NCI-H1092 (cell line): ENCODE measurements around the gene VIM.
"Not testable (repeated sequence)": the region's sequence is repeated elsewhere in the genome, so short reads cannot be mapped to it uniquely, and the experiment has no call there.

ENCODE experiments used
- DNase-seq: peaks from one replicate; lab custom pipeline; 2025; lab: John Stamatoyannopoulos, UW

VIM gene

GRCh38 chr10:17233286-17233991, 5.4 kb downstream of the VIM start:
- no peak for DNase-seq

- no peak for DNase-seq
Observed at GRCh38 chr10:17234431-17234945, 6.4 kb downstream of the VIM start.

GRCh38 chr10:17235136-17235535, 7.1 kb downstream of the VIM start:
- no peak for DNase-seq

GRCh38 chr10:17236468-17237148, 8.6 kb downstream of the VIM start:
- DNase-seq, result no peak

GRCh38 chr10:17237149-17237527, 9.1 kb downstream of the VIM start:
- DNase-seq, result no peak

GRCh38 chr10:17237915-17238444, 9.9 kb downstream of the VIM start:
- DNase-seq, result no peak

- DNase-seq, result no peak
Observed at GRCh38 chr10:17238445-17239291, 10.6 kb downstream of the VIM start.

GRCh38 chr10:17239345-17240085, 11.5 kb downstream of the VIM start:
- DNase-seq, result no peak

- no peak for DNase-seq
Observed at GRCh38 chr10:17240096-17240495, 12.1 kb downstream of the VIM start.

- no peak for DNase-seq
Observed at GRCh38 chr10:17240616-17241015, 12.6 kb downstream of the VIM start.

GRCh38 chr10:17241611-17242333, 13.7 kb downstream of the VIM start:
- no peak for DNase-seq

GRCh38 chr10:17244700-17245365, 16.8 kb downstream of the VIM start:
- no peak for DNase-seq

- no peak for DNase-seq
Observed at GRCh38 chr10:17247210-17247609, 19.2 kb downstream of the VIM start.

GRCh38 chr10:17248964-17249363, 20.9 kb downstream of the VIM start:
- no peak for DNase-seq

GRCh38 chr10:17249820-17250219, 21.8 kb downstream of the VIM start:
- no peak for DNase-seq

- no peak for DNase-seq
Observed at GRCh38 chr10:17250736-17251135, 22.7 kb downstream of the VIM start.

- not testable (repeated sequence) for DNase-seq
Observed at GRCh38 chr10:17254543-17255050, 26.6 kb downstream of the VIM start.

GRCh38 chr10:17255512-17255911, 27.5 kb downstream of the VIM start:
- no peak for DNase-seq

- no peak for DNase-seq
Observed at GRCh38 chr10:17256051-17256450, 28.0 kb downstream of the VIM start.

- no peak for DNase-seq
Observed at GRCh38 chr10:17256627-17257026, 28.6 kb downstream of the VIM start.
